Activated CD8-positive, alpha-beta memory T cell treated with anti-CD3 and anti-CD28 coated beads for 24 hours (primary cell): ENCODE measurements around the gene MBD5.

ENCODE experiments used
- DNase-seq: peaks from one replicate; pipeline ENCODE4 v3.0.0-alpha.2; 2020

The MBD5 gene

GRCh38 chr2:148338541-148338940, 317.6 kb downstream of the MBD5 start:
- DNase-seq = no peak

GRCh38 chr2:148342086-148342485, 321.2 kb downstream of the MBD5 start:
- no peak for DNase-seq

GRCh38 chr2:148350199-148350598, 329.3 kb downstream of the MBD5 start:
- DNase-seq = no peak

- no peak for DNase-seq
Observed at GRCh38 chr2:148351437-148352143, 330.7 kb downstream of the MBD5 start.

GRCh38 chr2:148358375-148358774, 337.5 kb downstream of the MBD5 start:
- DNase-seq = no peak

- DNase-seq = no peak
Observed at GRCh38 chr2:148360662-148361061, 339.8 kb downstream of the MBD5 start.

- DNase-seq = no peak
Observed at GRCh38 chr2:148362144-148362796, 341.4 kb downstream of the MBD5 start.

GRCh38 chr2:148375214-148375613, 354.3 kb downstream of the MBD5 start:
- DNase-seq = no peak

- no peak for DNase-seq
Observed at GRCh38 chr2:148391324-148391723, 370.4 kb downstream of the MBD5 start.

GRCh38 chr2:148402786-148403185, 381.9 kb downstream of the MBD5 start:
- DNase-seq = no peak

- DNase-seq = no peak
Observed at GRCh38 chr2:148410899-148411298, 390.0 kb downstream of the MBD5 start.

GRCh38 chr2:148416248-148416647, 395.4 kb downstream of the MBD5 start:
- DNase-seq = no peak

- DNase-seq = no peak
Observed at GRCh38 chr2:148430101-148430500, 409.2 kb downstream of the MBD5 start.

GRCh38 chr2:148447877-148448276, 427.0 kb downstream of the MBD5 start:
- DNase-seq = no peak

- DNase-seq = no peak
Observed at GRCh38 chr2:148450531-148450930, 429.6 kb downstream of the MBD5 start.

GRCh38 chr2:148451046-148451445, 430.2 kb downstream of the MBD5 start:
- DNase-seq = no peak

GRCh38 chr2:148455791-148456190, 434.9 kb downstream of the MBD5 start:
- no peak for DNase-seq

- DNase-seq = no peak
Observed at GRCh38 chr2:148458171-148458570, 437.3 kb downstream of the MBD5 start.

GRCh38 chr2:148459377-148459778, 438.5 kb downstream of the MBD5 start:
- no peak for DNase-seq

GRCh38 chr2:148461876-148462275, 441.0 kb downstream of the MBD5 start:
- no peak for DNase-seq

GRCh38 chr2:148475626-148476025, 454.7 kb downstream of the MBD5 start:
- no peak for DNase-seq

- DNase-seq = no peak
Observed at GRCh38 chr2:148479398-148479797, 458.5 kb downstream of the MBD5 start.

- no peak for DNase-seq
Observed at GRCh38 chr2:148483665-148484064, 462.8 kb downstream of the MBD5 start.

- no peak for DNase-seq
Observed at GRCh38 chr2:148484066-148484465, 463.2 kb downstream of the MBD5 start.

- no peak for DNase-seq
Observed at GRCh38 chr2:148486655-148487054, 465.8 kb downstream of the MBD5 start.
